Amygdala (tissue), 56 donors: ENCODE measurements around the gene FALEC.

Experiments
- DNase-seq, 56 donors: peaks; one replicate each; lab custom pipeline; 2025; lab: John Stamatoyannopoulos, UW

Gene FALEC

GRCh38 chr1:150582371-150582770 is 66.8 kb downstream of the FALEC start:
- DNase-seq: no peak
